LNCAP (cell line): ENCODE measurements around the gene PLIN5.

Experiments used
- CTCF ChIP-seq: fragments of 450-650 bp; IDR thresholded peaks from 2 replicates; pipeline ENCODE4 v1.5.1; 2017; ENCODE audit warnings: mild to moderate bottlenecking

Gene PLIN5

GRCh38 chr19:4559569-4559968 is 24.5 kb upstream of the PLIN5 start, which contains the start of gene SEMA6B:
Gene SEMA6B (minus strand): TSS chr19:4559684. CDS start chr19:4558457, 1,227 bp downstream.
- TF ChIP-seq CTCF = no peak

GRCh38 chr19:4557971-4558941 is 23.2 kb upstream of the PLIN5 start:
- peak; percentile 99 for TF ChIP-seq CTCF

GRCh38 chr19:4557144-4557970 is 22.3 kb upstream of the PLIN5 start:
- TF ChIP-seq CTCF = no peak

GRCh38 chr19:4556597-4557127 is 21.6 kb upstream of the PLIN5 start:
- TF ChIP-seq CTCF = no peak

- TF ChIP-seq CTCF = no peak
Measured at GRCh38 chr19:4555657-4556561, 20.9 kb upstream of the PLIN5 start.

GRCh38 chr19:4554717-4555116 is 19.7 kb upstream of the PLIN5 start:
- TF ChIP-seq CTCF = no peak
